Fibroblast of lung (primary cell): ENCODE measurements around the gene LMOD2. TPM values are rescaled to one million over a fixed set of nuclear protein-coding genes. Genes with fewer than 3 reads are reported as not detected.

ENCODE experiments used
- DNase-seq, 2 donors: peaks; one replicate each; pipeline versions ENCODE4 v3.0.0 to v3.0.0-alpha.2; 2010; ENCODE audit warnings: low read depth in 2 of 2
- H2AFZ ChIP-seq: 2 replicates; pipeline ENCODE4 v1.5.1; 2012; ENCODE audit warnings: low read length, control low read depth, inconsistent platforms
- H3K27ac ChIP-seq: 2 replicates; pipeline ENCODE4 v1.5.1; 2011; ENCODE audit warnings: low read length, control low read depth; ENCODE audit not compliant: insufficient read depth
- H3K27me3 ChIP-seq: 2 replicates; pipeline ENCODE4 v1.5.1; 2011; ENCODE audit warnings: mild to moderate bottlenecking, low read length; ENCODE audit not compliant: control insufficient read depth, insufficient read depth
- H3K36me3 ChIP-seq: 2 replicates; pipeline ENCODE4 v1.5.1; 2011; ENCODE audit warnings: low read length; ENCODE audit not compliant: control insufficient read depth, insufficient read depth
- H3K4me1 ChIP-seq: 2 replicates; pipeline ENCODE4 v1.5.1; 2011; ENCODE audit warnings: low read length; ENCODE audit not compliant: control insufficient read depth, insufficient read depth; ENCODE audit errors: extremely low read depth
- H3K4me2 ChIP-seq: 2 replicates; pipeline ENCODE4 v1.5.1; 2011; ENCODE audit warnings: low read length, control low read depth; ENCODE audit not compliant: insufficient read depth; ENCODE audit errors: extremely low read depth
- H3K4me3 ChIP-seq, 4 experiments: fragments of 200-600 bp in 1 of 4; sonication (generic) in 1 of 4; replicated peaks in 1 of 4; 2 replicates each; pipeline ENCODE4 v1.5.1; 2011 to 2016; ENCODE audit warnings: low read length in 4 of 4, low read depth in 3 of 4, mild to moderate bottlenecking in 3 of 4, control low read depth in 2 of 4, inconsistent platforms in 1 of 4, mixed read lengths in 1 of 4; ENCODE audit not compliant: insufficient read depth in 1 of 4; ENCODE audit errors: control extremely low read depth in 1 of 4
- H3K79me2 ChIP-seq: 2 replicates; pipeline ENCODE4 v1.5.1; 2012; ENCODE audit warnings: mild to moderate bottlenecking, low read length, inconsistent platforms; ENCODE audit not compliant: control insufficient read depth, insufficient read depth
- H3K9ac ChIP-seq: 2 replicates; pipeline ENCODE4 v1.5.1; 2011; ENCODE audit warnings: mild to moderate bottlenecking, low read length, control low read depth; ENCODE audit not compliant: insufficient read depth
- H3K9me3 ChIP-seq: 2 replicates; pipeline ENCODE4 v1.5.1; 2012; ENCODE audit warnings: low read depth, low read length; ENCODE audit not compliant: control insufficient read depth, insufficient read depth
- H4K20me1 ChIP-seq: 2 replicates; pipeline ENCODE4 v1.5.1; 2011; ENCODE audit warnings: low read length; ENCODE audit not compliant: control insufficient read depth, insufficient read depth; ENCODE audit errors: extremely low read depth
- CTCF ChIP-seq, 2 donors: IDR thresholded peaks in 1 of 2; conservative IDR thresholded peaks in 1 of 2; 1 replicate in 1 of 2; 2 replicates in 1 of 2; pipeline ENCODE4 v1.5.1; 2011 to 2012; ENCODE audit warnings: low read length in 2 of 2, control low read depth in 1 of 2, inconsistent platforms in 1 of 2, low read depth in 1 of 2, mild to moderate bottlenecking in 1 of 2
- EZH2 ChIP-seq: IDR thresholded peaks from 2 replicates; pipeline ENCODE4 v1.5.1; 2012; ENCODE audit warnings: low read length, control low read depth, mild to moderate bottlenecking; ENCODE audit errors: missing control alignments
- polyA plus RNA-seq, 2 donors: library from polyadenylated mRNA; depleted of rRNA in 1 of 2; stranded (reverse) in 1 of 2; unstranded in 1 of 2; fragments of >200 nt; gene quantifications; 2 replicates each; pipeline ENCODE4 v1.2.1, GENCODE V29; 2011 to 2012; ENCODE audit warnings: missing spikeins in 1 of 2
- total RNA-seq: library from RNA; depleted of rRNA; stranded (reverse); fragments of >200 nt; gene quantifications from 2 replicates; pipeline ENCODE4 v1.2.1, GENCODE V29; 2014

Gene LMOD2
- total and polyA plus RNA-seq, 2 donors (not counting 1 experiment from before 2014, with no cell fraction given), result not detected

GRCh38 chr7:123709525-123709924 is 53.9 kb downstream of the LMOD2 start:
- DNase-seq, result peak; percentile 27 to 40
- Histone ChIP-seq H3K9me3 (no peaks in the 10 kb centered on the region), H3K27me3 (no peaks in the 10 kb centered on the region), H3K4me2 (no peak overlapping the region), H3K9ac (no peak overlapping the region), H3K36me3 (peaks cover 4% of the 10 kb centered on the region), H3K4me1 (peaks cover 4% of the 10 kb centered on the region), H3K79me2 (peaks cover 7% of the 10 kb centered on the region), H2AFZ (no peak overlapping the region), H3K4me3 (no peak overlapping the region), H4K20me1 (no peaks in the 10 kb centered on the region), H3K27ac (no peak overlapping the region)
- TF ChIP-seq EZH2 (no peak), CTCF (conservative IDR thresholded peaks at IDR 0.05 in 1 of 2, IDR thresholded peaks at IDR 0.05 in 1 of 2; ENCODE audit: low read depth in 1 of 2, low read length in 2 of 2) (no peak)

GRCh38 chr7:123710683-123711082 is 55.0 kb downstream of the LMOD2 start:
- peaks cover 7% of the 10 kb centered on the region for H3K79me2 ChIP-seq

GRCh38 chr7:123711832-123712293 is 56.2 kb downstream of the LMOD2 start:
- no peaks in the 10 kb centered on the region for H3K9me3 ChIP-seq
- H3K4me3 ChIP-seq, result no peak overlapping the region
- no peaks in the 10 kb centered on the region for H3K27me3 ChIP-seq
- DNase-seq, result peak in 1 of 2 donors; percentile 13
- peaks cover 8% of the 10 kb centered on the region for H3K79me2 ChIP-seq
- TF ChIP-seq EZH2 (no peak), CTCF (conservative IDR thresholded peaks at IDR 0.05 in 1 of 2, IDR thresholded peaks at IDR 0.05 in 1 of 2; ENCODE audit: low read depth in 1 of 2, low read length in 2 of 2) (no peak)
- no peak overlapping the region for H2AFZ ChIP-seq
- H3K4me2 ChIP-seq, result no peak overlapping the region
- H3K36me3 ChIP-seq, result no peaks in the 10 kb centered on the region
- H3K27ac ChIP-seq, result no peak overlapping the region
- H4K20me1 ChIP-seq, result no peaks in the 10 kb centered on the region
- H3K4me1 ChIP-seq, result peaks cover 4% of the 10 kb centered on the region
- H3K9ac ChIP-seq, result no peak overlapping the region

More at GRCh38 chr7:123710683-123711082, 55.0 kb downstream of the LMOD2 start:
- H2AFZ ChIP-seq, result no peak overlapping the region
- H3K4me3 ChIP-seq, result no peak overlapping the region
- no peak overlapping the region for H3K27ac ChIP-seq
- H4K20me1 ChIP-seq, result no peaks in the 10 kb centered on the region
- no peaks in the 10 kb centered on the region for H3K9me3 ChIP-seq
- no peak overlapping the region for H3K4me2 ChIP-seq
- no peak overlapping the region for H3K9ac ChIP-seq
- H3K36me3 ChIP-seq, result no peaks in the 10 kb centered on the region
- no peak for DNase-seq
- TF ChIP-seq CTCF (conservative IDR thresholded peaks at IDR 0.05 in 1 of 2, IDR thresholded peaks at IDR 0.05 in 1 of 2; ENCODE audit: low read depth in 1 of 2, low read length in 2 of 2) (no peak), EZH2 (no peak)
- peaks cover 4% of the 10 kb centered on the region for H3K4me1 ChIP-seq
- no peaks in the 10 kb centered on the region for H3K27me3 ChIP-seq
